Body of pancreas (tissue), 4 donors: ENCODE data around the gene HJURP. TPM values are rescaled to one million over a fixed set of nuclear protein-coding genes. Genes with fewer than 3 reads are reported as not detected.

ENCODE experiments used
- ATAC-seq: fragments of 150-250 bp; one replicate; pipeline ENCODE4 v1.9.1; 2016
- DNase-seq, 4 donors: peaks; one replicate each; pipeline ENCODE4 v3.0.0-alpha.2; 2019
- H3K27ac ChIP-seq, 4 donors: fragments of 200-600 bp; sonication (generic); 1 replicate in 3 of 4; 2 replicates in 1 of 4; pipeline versions ENCODE4 v1.5.1 to v1.6.1; 2016 to 2019; ENCODE audit warnings: mild to moderate bottlenecking in 1 of 4, mixed read lengths in 1 of 4, moderate library complexity in 1 of 4
- H3K27me3 ChIP-seq, 2 donors: fragments of 200-600 bp; sonication (generic); one replicate each; pipeline ENCODE4 v1.6.0; 2016; ENCODE audit warnings: mild to moderate bottlenecking in 1 of 2
- H3K36me3 ChIP-seq, 2 donors: fragments of 200-600 bp; sonication (generic); replicated peaks in 1 of 2; 2 replicates each; pipeline ENCODE4 v1.5.1; 2016; ENCODE audit warnings: low read depth in 2 of 2; ENCODE audit not compliant: insufficient read depth in 1 of 2
- H3K4me1 ChIP-seq: fragments of 200-600 bp; sonication (generic); one replicate; pipeline ENCODE4 v1.6.0; 2016
- H3K4me3 ChIP-seq, 2 donors: fragments of 200-600 bp; sonication (generic); 1 replicate in 1 of 2; 2 replicates in 1 of 2; pipeline ENCODE4 v1.5.1; 2016 to 2019
- H3K9me3 ChIP-seq, 3 donors: fragments of 200-600 bp; sonication (generic); 1 replicate in 2 of 3; 2 replicates in 1 of 3; pipeline ENCODE4 v1.5.1; 2016
- CTCF ChIP-seq, 7 experiments: fragments of 450-650 bp in 4 of 7; fragments of 200-600 bp in 3 of 7; sonication (generic) in 3 of 7; IDR thresholded peaks; one replicate each; pipeline ENCODE4 v1.5.1; 2016 to 2019; ENCODE audit warnings: antibody characterized with exemption in 7 of 7
- POLR2A ChIP-seq, 3 donors: fragments of 450-650 bp; IDR thresholded peaks; one replicate each; pipeline ENCODE4 v1.6.1; 2016; ENCODE audit warnings: antibody characterized with exemption in 3 of 3, mild to moderate bottlenecking in 2 of 3
- WGBS, 2 donors: methylation state at CpG; one replicate each; pipeline ENCODE4 v1.1.5; 2017; 5-methylcytosine and 5-hydroxymethylcytosine counted together
- intact Hi-C: fragments of 100-400 bp; cut with DNase I; formaldehyde crosslinking; loops from one replicate; pipeline ENCODE4 v1.15.1; 2023
- total RNA-seq, 2 donors: library from RNA; depleted of rRNA; stranded (reverse); fragments of >200 nt; gene quantifications; one replicate each; pipeline ENCODE4 v1.1.0, GENCODE V29; 2016

Gene HJURP
- total RNA-seq, 2 donors from 2014 or later = 3.6 TPM; not detected in 1

GRCh38 chr2:233822781-233823730 is 31.3 kb downstream of the HJURP start:
- no peak overlapping the region for H3K4me3 ChIP-seq
- H3K27me3 ChIP-seq = no peaks in the 10 kb centered on the region
- H3K9me3 ChIP-seq = no peaks in the 10 kb centered on the region
- intact Hi-C loops = no loop called here
- ATAC-seq = no peak
- 54 to 63% methylated on average over 18 to 24 of the region's 25 CpGs for WGBS, 2 donors
- DNase-seq = no peak
- no peak overlapping the region for H3K27ac ChIP-seq
- no peaks in the 10 kb centered on the region for H3K36me3 ChIP-seq
- no peak for TF ChIP-seq POLR2A (IDR thresholded peaks at IDR 0.05)
- TF ChIP-seq CTCF (IDR thresholded peaks at IDR 0.05) = no peak
- no peaks in the 10 kb centered on the region for H3K4me1 ChIP-seq

GRCh38 chr2:233822101-233822771 is 32.1 kb downstream of the HJURP start:
- intact Hi-C loops = no loop called here
- no peak overlapping the region for H3K27ac ChIP-seq
- no peak for TF ChIP-seq POLR2A (IDR thresholded peaks at IDR 0.05)
- no peak for TF ChIP-seq CTCF (IDR thresholded peaks at IDR 0.05)
- H3K4me1 ChIP-seq = no peaks in the 10 kb centered on the region
- no peaks in the 10 kb centered on the region for H3K36me3 ChIP-seq
- no peaks in the 10 kb centered on the region for H3K9me3 ChIP-seq
- 82 to 84% methylated on average over 7 to 21 of the region's 21 CpGs for WGBS, 2 donors
- no peaks in the 10 kb centered on the region for H3K27me3 ChIP-seq
- ATAC-seq (no peak), DNase-seq (no peak)
- H3K4me3 ChIP-seq = no peak overlapping the region

GRCh38 chr2:233821709-233822100 is 32.6 kb downstream of the HJURP start:
- DNase-seq = no peak
- Histone ChIP-seq H3K27me3 (no peaks in the 10 kb centered on the region), H3K27ac (no peak overlapping the region), H3K4me3 (no peak overlapping the region), H3K9me3 (no peaks in the 10 kb centered on the region), H3K4me1 (no peaks in the 10 kb centered on the region), H3K36me3 (no peaks in the 10 kb centered on the region)
- intact Hi-C loops = no loop called here
- TF ChIP-seq POLR2A (IDR thresholded peaks at IDR 0.05) (no peak), CTCF (IDR thresholded peaks at IDR 0.05) (no peak)
- no peak for ATAC-seq
- 84 to 89% methylated on average over 6 to 8 of the region's 8 CpGs for WGBS, 2 donors

GRCh38 chr2:233821196-233821595 is 33.1 kb downstream of the HJURP start:
- Histone ChIP-seq H3K36me3 (no peaks in the 10 kb centered on the region), H3K27ac (no peak overlapping the region), H3K9me3 (no peaks in the 10 kb centered on the region), H3K4me3 (no peak overlapping the region), H3K4me1 (no peaks in the 10 kb centered on the region), H3K27me3 (no peaks in the 10 kb centered on the region)
- WGBS, 2 donors = 83 to 90% methylated on average over 3 of the region's 3 CpGs
- TF ChIP-seq POLR2A (IDR thresholded peaks at IDR 0.05) (no peak), CTCF (IDR thresholded peaks at IDR 0.05) (no peak)
- ATAC-seq (no peak), DNase-seq (no peak)
- intact Hi-C loops = no loop called here
